GM12874 (cell line): ENCODE measurements around the gene ZNF660.
A peak's percentile ranks its signal among the peaks of the same experiment; 100 is the strongest.

Experiments used
- CTCF ChIP-seq: IDR thresholded peaks from 2 replicates; pipeline ENCODE4 v1.5.1; 2011; ENCODE audit warnings: low read depth, mild to moderate bottlenecking, control low read depth, low read length, moderate library complexity; ENCODE audit not compliant: insufficient read depth

Gene ZNF660

DNA sequence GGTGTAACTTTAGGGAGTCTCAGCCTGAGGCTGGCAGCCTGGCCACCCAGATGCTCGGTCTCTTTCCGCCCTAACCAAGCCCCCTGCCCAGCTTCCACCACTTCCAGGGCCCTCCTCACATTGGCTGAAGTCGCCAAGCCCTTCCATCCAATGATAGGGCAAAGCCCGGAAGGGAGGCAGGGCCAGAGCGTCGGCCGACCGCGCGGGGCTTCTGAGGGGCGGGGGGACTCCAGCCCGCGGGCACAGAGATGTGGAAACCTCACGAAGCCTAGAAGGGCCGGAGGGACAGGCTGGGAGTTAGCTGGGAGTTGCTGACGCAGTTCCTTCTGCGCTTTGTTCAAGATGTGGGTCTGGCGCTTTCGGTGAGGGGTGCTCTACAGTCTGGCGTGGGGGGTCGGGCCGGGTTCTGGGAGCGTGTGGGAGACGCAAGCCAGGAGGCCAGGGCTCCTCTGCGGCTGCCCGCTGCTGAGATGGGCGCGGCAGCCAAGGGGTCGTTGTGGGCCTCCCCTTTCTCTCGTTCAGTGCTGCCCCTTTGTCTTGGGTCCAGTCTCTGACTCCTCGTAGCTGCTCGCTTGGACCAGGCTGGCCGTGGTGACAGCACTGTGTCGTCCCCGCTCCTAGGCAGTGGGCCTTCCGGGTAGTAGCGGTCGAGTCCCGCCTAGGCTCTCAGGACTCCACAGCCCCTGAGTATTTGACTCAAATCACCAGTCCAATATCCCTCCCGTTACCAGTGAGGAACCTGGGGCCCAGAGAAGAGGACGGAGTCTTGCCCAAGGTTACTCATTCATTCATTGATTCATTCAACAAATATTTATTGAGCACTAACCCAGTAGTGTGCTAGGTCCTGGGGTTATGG is at the start of gene ZNF660:
TSS of gene ZNF660 (plus strand) at position 319 of the 856 bp plus-strand sequence. CDS start 9,230 bp downstream, outside the sequence.
- no peak for TF ChIP-seq CTCF

DNA sequence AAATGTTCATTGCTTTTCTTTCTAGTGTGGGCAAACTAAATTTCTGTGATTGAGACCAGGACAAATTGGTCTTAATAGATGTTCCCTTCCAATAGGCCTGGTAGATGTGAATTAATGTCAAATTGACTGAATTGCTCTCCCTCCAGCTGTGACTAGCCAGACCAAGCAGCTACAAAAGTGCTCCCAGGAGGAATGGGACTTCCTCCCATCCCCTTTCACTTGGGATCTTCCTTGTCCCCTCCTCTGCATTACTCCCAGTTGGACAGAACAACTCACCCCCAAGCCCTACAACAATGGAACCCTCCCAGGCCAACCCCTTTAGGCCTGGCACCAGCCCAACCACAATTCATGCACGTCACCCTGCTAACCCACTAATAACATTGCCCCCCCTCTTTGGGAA is 49.4 kb upstream of the ZNF660 start:
- TF ChIP-seq CTCF: no peak

DNA sequence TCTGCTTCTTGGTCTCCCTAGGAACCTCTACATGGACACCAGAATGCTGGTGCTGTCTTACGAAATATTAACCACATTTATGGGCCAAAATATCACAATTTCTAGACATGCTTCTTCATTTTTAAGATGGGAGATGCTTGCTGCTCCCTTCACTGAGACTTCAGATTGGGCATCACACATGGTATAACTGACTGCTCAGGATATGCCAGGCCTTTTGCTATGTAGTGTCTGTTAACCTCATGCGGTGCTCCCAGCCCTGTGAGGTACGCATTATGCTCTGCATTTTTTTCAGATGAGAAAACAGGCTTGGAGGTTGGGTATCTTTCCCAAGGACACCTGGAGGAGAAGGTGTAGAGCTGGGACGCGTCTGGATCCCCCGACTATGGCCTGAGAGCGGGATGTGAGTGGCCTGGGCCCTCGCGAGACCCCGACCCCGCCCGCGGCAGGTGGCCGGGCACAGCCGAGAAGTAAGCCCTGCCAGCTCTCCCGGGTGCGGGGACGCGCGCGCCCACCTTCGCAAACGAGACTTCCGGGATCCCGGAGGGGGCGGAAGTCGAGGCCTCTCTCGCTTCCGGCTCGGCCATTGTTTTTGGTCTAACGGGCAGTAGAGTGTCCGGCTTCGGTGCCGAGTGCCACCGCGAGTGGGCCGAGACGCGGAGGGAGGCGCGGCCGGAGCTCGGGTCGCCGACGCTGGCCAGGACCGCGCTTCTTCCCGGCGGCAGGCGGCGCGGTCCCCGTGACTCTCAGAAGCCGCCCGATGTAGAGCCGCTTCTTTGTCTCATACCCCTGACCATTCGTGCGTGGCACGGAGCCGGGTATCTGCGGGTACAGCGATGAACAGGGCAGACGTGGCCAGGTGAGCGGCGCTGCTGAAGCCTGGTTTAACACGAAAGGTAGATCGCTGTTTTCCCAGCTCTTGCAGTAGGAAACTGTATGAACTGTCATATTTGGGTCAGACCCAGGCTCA is 29.9 kb upstream of the ZNF660 start, which contains the start of gene ZKSCAN7:
TSS of gene ZKSCAN7 (plus strand) at position 568 of the 967 bp plus-strand sequence. CDS start 1,855 bp downstream, outside the sequence.
- TF ChIP-seq CTCF: peak; percentile 17; the same call in 1 of the 2 replicates

GRCh38 chr3:44555723-44556122 is 29.0 kb upstream of the ZNF660 start:
- no peak for TF ChIP-seq CTCF

GRCh38 chr3:44557074-44557473 is 27.7 kb upstream of the ZNF660 start:
- no peak for TF ChIP-seq CTCF

DNA sequence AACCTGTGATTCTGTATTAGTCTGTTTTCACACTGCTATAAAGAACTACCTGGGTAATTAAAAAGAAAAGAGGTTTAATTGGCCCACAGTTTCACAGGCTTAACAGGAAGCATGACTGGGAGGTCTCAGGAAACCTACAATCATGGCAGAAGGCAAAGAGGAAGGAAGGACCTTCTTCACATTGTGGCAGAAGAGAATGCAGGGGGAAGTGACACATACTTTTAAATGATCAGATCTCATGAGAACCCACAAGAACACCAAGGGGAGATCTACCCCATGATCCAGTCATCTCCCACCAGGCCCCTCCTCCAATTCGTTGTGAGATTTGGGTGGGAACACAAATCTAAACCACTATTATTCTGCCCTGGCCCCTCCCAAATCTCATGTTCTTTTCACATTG is 23.7 kb upstream of the ZNF660 start:
- no peak for TF ChIP-seq CTCF

DNA sequence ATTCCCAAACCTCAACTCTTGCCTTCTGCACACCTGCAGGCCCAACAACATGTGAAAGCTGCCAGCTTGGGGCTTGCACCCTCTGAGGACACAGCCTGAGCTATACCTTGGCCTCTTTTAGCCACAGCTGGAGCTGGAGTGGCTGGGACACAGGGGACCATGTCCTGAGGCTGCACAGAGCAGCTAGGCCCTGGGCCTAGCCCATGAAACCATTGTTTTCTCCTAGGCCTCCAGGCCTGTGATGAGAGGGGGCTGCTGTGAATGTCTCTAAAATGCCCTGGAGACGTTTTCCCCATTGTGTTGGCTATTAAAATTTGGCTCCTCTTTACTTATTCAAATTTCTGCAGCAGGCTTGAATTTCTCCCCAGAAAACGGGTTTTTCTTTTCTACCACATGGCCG is 22.6 kb upstream of the ZNF660 start:
- no peak for TF ChIP-seq CTCF
